ENCODE results near the gene DCLK2. TPM values are rescaled to one million over a fixed set of nuclear protein-coding genes. Genes with fewer than 3 reads are reported as not detected.

DCLK2 gene
- total RNA-seq, 6 experiments from 2014 or later, result 0.35 to 1.8 (median 0.68) TPM

DNA sequence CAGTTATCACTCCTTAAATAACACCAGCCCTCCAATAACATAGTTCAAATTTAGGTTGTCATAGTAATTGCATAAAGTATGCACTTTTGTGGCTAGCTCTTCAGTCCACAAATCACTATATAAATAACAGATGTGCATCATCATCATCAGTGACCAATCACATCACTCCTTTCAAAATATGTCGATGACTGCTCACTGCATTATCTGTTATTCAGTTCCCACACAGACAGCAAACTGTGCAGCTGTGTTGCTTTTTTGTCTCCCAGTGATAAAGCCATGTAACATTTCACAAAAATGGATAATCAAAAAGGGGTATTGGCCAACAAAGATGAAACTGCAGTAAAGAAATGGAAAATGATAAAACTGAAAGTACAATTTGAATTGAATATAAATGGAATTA is 205.4 kb downstream of the DCLK2 start:
- 90% methylated on average over 1 of the region's 1 CpG for WGBS (ENCODE audit: insufficient coverage, low coverage, low lambda C conversion rate, missing lambda C conversion rate)
- no peak for ATAC-seq
- intact Hi-C loops (cut with DNase I), result no loop called here

DNA sequence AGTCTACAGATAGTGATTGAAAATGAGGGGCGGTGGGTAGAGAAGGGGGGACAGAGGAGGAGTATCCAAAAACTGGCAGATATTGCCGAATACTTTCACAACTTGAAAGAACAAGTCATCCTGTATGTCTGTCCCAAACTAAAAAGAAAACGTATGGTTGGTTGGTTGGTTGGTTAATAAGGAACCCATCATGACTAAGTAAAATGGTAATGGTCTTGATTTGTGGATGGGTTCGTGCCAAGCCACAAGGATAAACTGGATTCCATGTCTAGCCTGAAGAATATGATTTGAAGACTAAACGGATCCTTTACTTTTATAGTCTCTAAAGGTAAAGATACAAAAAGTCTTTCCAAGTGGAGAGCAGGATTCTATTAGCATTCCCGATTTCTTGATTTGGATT is 208.4 kb downstream of the DCLK2 start:
- H3K9me3 ChIP-seq, result no peaks in the 10 kb centered on the region
- no peaks in the 10 kb centered on the region for H3K27me3 ChIP-seq
- no peak overlapping the region for H3K27ac ChIP-seq
- H3K4me1 ChIP-seq, result no peaks in the 10 kb centered on the region
- no peaks in the 10 kb centered on the region for H3K36me3 ChIP-seq
- no peak for ATAC-seq
- intact Hi-C loops (cut with DNase I), result no loop called here
- no peak for DNase-seq
- whole genome bisulfite sequencing (ENCODE audit: insufficient coverage, low coverage, low lambda C conversion rate, missing lambda C conversion rate), result 92% methylated on average over 6 of the region's 6 CpGs
- no peak overlapping the region for H3K4me3 ChIP-seq
- TF ChIP-seq, protein P1, sequence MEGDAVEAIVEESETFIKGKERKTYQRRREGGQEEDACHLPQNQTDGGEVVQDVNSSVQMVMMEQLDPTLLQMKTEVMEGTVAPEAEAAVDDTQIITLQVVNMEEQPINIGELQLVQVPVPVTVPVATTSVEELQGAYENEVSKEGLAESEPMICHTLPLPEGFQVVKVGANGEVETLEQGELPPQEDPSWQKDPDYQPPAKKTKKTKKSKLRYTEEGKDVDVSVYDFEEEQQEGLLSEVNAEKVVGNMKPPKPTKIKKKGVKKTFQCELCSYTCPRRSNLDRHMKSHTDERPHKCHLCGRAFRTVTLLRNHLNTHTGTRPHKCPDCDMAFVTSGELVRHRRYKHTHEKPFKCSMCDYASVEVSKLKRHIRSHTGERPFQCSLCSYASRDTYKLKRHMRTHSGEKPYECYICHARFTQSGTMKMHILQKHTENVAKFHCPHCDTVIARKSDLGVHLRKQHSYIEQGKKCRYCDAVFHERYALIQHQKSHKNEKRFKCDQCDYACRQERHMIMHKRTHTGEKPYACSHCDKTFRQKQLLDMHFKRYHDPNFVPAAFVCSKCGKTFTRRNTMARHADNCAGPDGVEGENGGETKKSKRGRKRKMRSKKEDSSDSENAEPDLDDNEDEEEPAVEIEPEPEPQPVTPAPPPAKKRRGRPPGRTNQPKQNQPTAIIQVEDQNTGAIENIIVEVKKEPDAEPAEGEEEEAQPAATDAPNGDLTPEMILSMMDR (IDR thresholded peaks at IDR 0.05), result no peak

More for the DNA sequence above, 205.4 kb downstream of the DCLK2 start:
- no peaks in the 10 kb centered on the region for H3K36me3 ChIP-seq
- DNase-seq, result no peak
- no peaks in the 10 kb centered on the region for H3K4me1 ChIP-seq
- H3K4me3 ChIP-seq, result no peak overlapping the region
- H3K27me3 ChIP-seq, result no peaks in the 10 kb centered on the region
- no peak for TF ChIP-seq POLR2A (IDR thresholded peaks at IDR 0.05)
- no peak overlapping the region for H3K27ac ChIP-seq
- H3K9me3 ChIP-seq, result no peaks in the 10 kb centered on the region

DNA sequence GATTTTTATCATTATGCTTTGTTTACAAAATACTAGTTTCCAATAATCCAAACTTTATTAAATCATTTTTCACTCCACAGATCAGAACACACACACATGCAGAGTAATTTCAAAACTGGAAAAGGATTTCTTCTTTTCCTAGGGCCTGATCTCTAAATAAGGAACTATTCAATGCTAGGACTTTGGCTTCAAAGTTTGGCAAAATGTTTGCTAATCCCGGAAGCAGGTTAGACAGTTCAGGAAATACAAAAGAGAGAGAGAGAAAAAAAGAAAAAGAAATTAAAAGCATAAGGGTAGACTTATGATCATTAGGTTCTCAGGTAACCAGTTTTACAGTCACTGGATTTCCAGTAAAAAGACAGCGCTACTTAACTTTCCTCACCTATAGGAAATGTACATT is 211.0 kb downstream of the DCLK2 start:
- intact Hi-C loops (cut with DNase I), result no loop called here
- Histone ChIP-seq H3K4me3 (no peak overlapping the region), H3K27ac (no peak overlapping the region), H3K27me3 (no peaks in the 10 kb centered on the region), H3K4me1 (no peaks in the 10 kb centered on the region), H3K36me3 (no peaks in the 10 kb centered on the region), H3K9me3 (no peaks in the 10 kb centered on the region)
- DNase-seq, result no peak
- 59% methylated on average over 2 of the region's 2 CpGs for WGBS (ENCODE audit: insufficient coverage, low coverage, low lambda C conversion rate, missing lambda C conversion rate)
- ATAC-seq, result peak in 1 of 4 donors; percentile 29
- TF ChIP-seq, protein P1 (IDR thresholded peaks at IDR 0.05), result no peak
- TF ChIP-seq POLR2A (IDR thresholded peaks at IDR 0.05), result no peak

DNA sequence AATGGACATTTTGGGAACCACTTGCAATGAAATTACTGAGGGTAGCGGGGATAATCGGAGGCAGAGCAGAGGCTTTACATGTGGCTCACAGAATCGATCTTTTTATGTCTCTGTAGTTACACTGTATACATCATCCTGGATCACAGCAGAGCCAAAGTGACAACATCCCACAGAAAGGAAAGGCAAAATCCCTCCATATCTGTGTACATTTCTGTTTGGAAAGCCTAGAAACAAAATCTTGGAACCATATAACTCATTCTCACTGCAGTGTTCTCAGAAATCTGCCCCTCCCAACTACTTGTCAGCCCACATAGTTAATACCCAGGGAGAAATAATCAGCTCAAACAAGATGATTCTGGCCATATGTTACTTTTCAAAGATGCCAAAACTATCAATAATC is 211.6 kb downstream of the DCLK2 start:
- ATAC-seq, result no peak
- no peak for TF ChIP-seq POLR2A (IDR thresholded peaks at IDR 0.05)
- TF ChIP-seq, protein P1 (IDR thresholded peaks at IDR 0.05), result no peak
- H3K9me3 ChIP-seq, result no peaks in the 10 kb centered on the region
- no peak overlapping the region for H3K4me3 ChIP-seq
- H3K36me3 ChIP-seq, result no peaks in the 10 kb centered on the region
- intact Hi-C loops (cut with DNase I), result no loop called here
- no peaks in the 10 kb centered on the region for H3K4me1 ChIP-seq
- no peak overlapping the region for H3K27ac ChIP-seq
- no peak for DNase-seq
- 93% methylated on average over 3 of the region's 3 CpGs for WGBS (ENCODE audit: insufficient coverage, low coverage, low lambda C conversion rate, missing lambda C conversion rate)
- no peaks in the 10 kb centered on the region for H3K27me3 ChIP-seq

DNA sequence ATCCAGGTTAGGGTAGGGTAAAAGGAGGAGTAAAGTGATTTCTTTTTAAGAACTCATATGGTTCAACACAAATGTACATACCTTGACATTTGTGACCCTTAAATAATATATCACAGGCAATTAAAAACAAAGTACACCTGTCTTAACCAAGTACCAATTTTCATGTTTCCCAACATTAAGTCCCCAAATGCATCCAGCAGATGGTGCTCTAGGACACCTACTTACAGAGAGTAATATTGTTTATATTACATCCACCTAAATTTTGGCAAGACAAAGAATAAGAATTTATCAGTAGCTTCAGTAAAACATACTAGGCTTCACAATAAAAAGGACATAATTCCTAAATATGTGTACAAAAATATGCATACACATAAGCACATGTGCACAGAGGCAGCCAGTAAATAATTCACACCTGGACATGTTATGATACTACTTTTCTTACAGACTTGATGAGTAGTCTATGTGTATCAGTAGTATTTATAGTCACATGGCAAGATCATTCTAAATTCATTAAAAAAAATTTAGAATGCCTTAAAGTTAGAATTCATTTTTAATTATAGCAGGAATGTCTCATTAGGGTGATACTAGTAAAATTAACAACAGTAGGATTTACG is 219.7 kb downstream of the DCLK2 start:
- no peaks in the 10 kb centered on the region for H3K4me1 ChIP-seq
- no peak overlapping the region for H3K4me3 ChIP-seq
- TF ChIP-seq, protein P1 (IDR thresholded peaks at IDR 0.05), result peak; percentile 64 to 68 (median 66)
- no peak for TF ChIP-seq POLR2A (IDR thresholded peaks at IDR 0.05)
- peak; percentile 58 to 71 (median 62) for ATAC-seq
- no peaks in the 10 kb centered on the region for H3K9me3 ChIP-seq
- no peak for DNase-seq
- 94% methylated on average over 1 of the region's 1 CpG for WGBS (ENCODE audit: insufficient coverage, low coverage, low lambda C conversion rate, missing lambda C conversion rate)
- intact Hi-C loops (cut with DNase I), result no loop called here
- H3K27me3 ChIP-seq, result no peaks in the 10 kb centered on the region
- no peaks in the 10 kb centered on the region for H3K36me3 ChIP-seq
- H3K27ac ChIP-seq, result no peak overlapping the region

Data from right lobe of liver (tissue), 6 donors.